Measurements from ENCODE around the gene MED22.

The MED22 gene

GRCh38 chr9:133375116-133375723 is 27.3 kb upstream of the MED22 start:
- no peak for TF ChIP-seq ZNF565 (CRISPR knock-in tag; conservative IDR thresholded peaks at IDR 0.05; ENCODE audit: low read depth)
- no peak for TF ChIP-seq GLIS3 (CRISPR knock-in tag; IDR thresholded peaks at IDR 0.05)
- peak; percentile 32 for ATAC-seq

DNA sequence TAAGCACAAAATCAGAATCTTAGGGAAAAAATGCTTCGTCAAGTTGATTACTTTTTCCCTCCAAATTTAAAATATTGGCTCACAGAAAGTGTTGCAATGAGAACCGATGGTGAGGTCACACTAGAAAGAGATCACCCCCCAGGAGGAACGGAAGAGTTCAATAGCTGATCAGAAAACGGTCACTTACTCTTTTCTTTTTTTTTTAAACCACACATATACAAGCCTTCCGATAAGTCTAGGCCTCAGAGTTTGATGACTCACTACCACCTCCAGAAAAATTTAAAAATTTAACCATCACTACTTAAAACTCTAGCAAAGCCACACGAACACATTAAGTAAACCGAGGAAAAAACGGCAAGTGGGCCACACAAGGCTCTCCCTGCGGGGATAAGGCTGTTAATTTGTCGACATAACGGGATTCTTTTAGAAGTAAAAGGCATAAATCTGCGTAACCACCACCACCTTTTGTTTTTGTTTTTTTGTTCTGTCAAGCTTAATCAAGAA is 26.7 kb upstream of the MED22 start:
- ATAC-seq: no peak
- TF ChIP-seq ZNF70 (CRISPR knock-in tag; IDR thresholded peaks at IDR 0.05) (no peak), CSRNP3 (CRISPR knock-in tag; IDR thresholded peaks at IDR 0.05) (no peak), BACH2 (CRISPR knock-in tag; IDR thresholded peaks at IDR 0.05; ENCODE audit: borderline replicate concordance) (no peak), PPARA (CRISPR knock-in tag; IDR thresholded peaks at IDR 0.05; ENCODE audit: borderline replicate concordance) (no peak), ZNF8 (CRISPR knock-in tag; IDR thresholded peaks at IDR 0.05) (no peak), SNAI2 (CRISPR knock-in tag; IDR thresholded peaks at IDR 0.05) (no peak), GLIS3 (CRISPR knock-in tag; IDR thresholded peaks at IDR 0.05) (no peak), PATZ1 (CRISPR knock-in tag; IDR thresholded peaks at IDR 0.05; ENCODE audit: borderline replicate concordance) (no peak), ISL1 (CRISPR knock-in tag; IDR thresholded peaks at IDR 0.05) (no peak), TOX (CRISPR knock-in tag; IDR thresholded peaks at IDR 0.05; ENCODE audit: borderline replicate concordance) (no peak)

- TF ChIP-seq ZNF565 (CRISPR knock-in tag; conservative IDR thresholded peaks at IDR 0.05; ENCODE audit: low read depth): no peak
- TF ChIP-seq OSR1 (CRISPR knock-in tag; IDR thresholded peaks at IDR 0.05): no peak
- no peak for TF ChIP-seq ISL1 (CRISPR knock-in tag; IDR thresholded peaks at IDR 0.05)
- no peak for TF ChIP-seq TCF4 (CRISPR knock-in tag; IDR thresholded peaks at IDR 0.05; ENCODE audit: borderline replicate concordance)
- no peak for TF ChIP-seq RARB (CRISPR knock-in tag; IDR thresholded peaks at IDR 0.05)
- TF ChIP-seq CSDC2 (CRISPR knock-in tag; IDR thresholded peaks at IDR 0.05): no peak
- TF ChIP-seq ZC3H10 (CRISPR knock-in tag; IDR thresholded peaks at IDR 0.05): no peak
- no peak for TF ChIP-seq CREB5 (CRISPR knock-in tag; IDR thresholded peaks at IDR 0.05; ENCODE audit: low read depth)
- no peak for TF ChIP-seq ZNF8 (CRISPR knock-in tag; IDR thresholded peaks at IDR 0.05)
- TF ChIP-seq PPARA (CRISPR knock-in tag; IDR thresholded peaks at IDR 0.05; ENCODE audit: borderline replicate concordance): no peak
- no peak for TF ChIP-seq ZFP3 (CRISPR knock-in tag; IDR thresholded peaks at IDR 0.05)
- no peak for TF ChIP-seq TSHZ2 (CRISPR knock-in tag; IDR thresholded peaks at IDR 0.05)
- no peak for TF ChIP-seq POU6F1 (CRISPR knock-in tag; IDR thresholded peaks at IDR 0.05; ENCODE audit: borderline replicate concordance, low read depth)
- ATAC-seq: no peak
These were observed 24.2 kb upstream of the MED22 start for GRCh38 chr9:133372144-133372543.
